ENCODE data around the gene HYKK. TPM values are rescaled to one million over a fixed set of nuclear protein-coding genes. Genes with fewer than 3 reads are reported as not detected.

Gene HYKK
- total RNA-seq, 1 experiment from 2014 or later: 3.1 TPM

- TF ChIP-seq ZNF425 (CRISPR knock-in tag; conservative IDR thresholded peaks at IDR 0.05) (no peak), ZNF281 (CRISPR knock-in tag; IDR thresholded peaks at IDR 0.05) (no peak), KAT7 (CRISPR knock-in tag; IDR thresholded peaks at IDR 0.05; ENCODE audit: borderline replicate concordance) (no peak), SP1 (CRISPR knock-in tag; conservative IDR thresholded peaks at IDR 0.05) (peak; percentile 71), GABPB1 (CRISPR knock-in tag; IDR thresholded peaks at IDR 0.05) (no peak), RELA (CRISPR knock-in tag; IDR thresholded peaks at IDR 0.05; ENCODE audit: borderline replicate concordance) (no peak), USF2 (CRISPR knock-in tag; IDR thresholded peaks at IDR 0.05) (no peak), AR (CRISPR knock-in tag; IDR thresholded peaks at IDR 0.05) (no peak), OVOL2 (CRISPR knock-in tag; IDR thresholded peaks at IDR 0.05; ENCODE audit: borderline replicate concordance) (no peak), AFF4 (CRISPR knock-in tag; IDR thresholded peaks at IDR 0.05; ENCODE audit: borderline replicate concordance) (no peak), MXD4 (CRISPR knock-in tag; IDR thresholded peaks at IDR 0.05; ENCODE audit: borderline replicate concordance) (no peak), IRF2 (CRISPR knock-in tag; IDR thresholded peaks at IDR 0.05; ENCODE audit: borderline replicate concordance, low read depth) (no peak), PREB (CRISPR knock-in tag; IDR thresholded peaks at IDR 0.05; ENCODE audit: borderline replicate concordance) (no peak), SMAD4 (CRISPR knock-in tag; IDR thresholded peaks at IDR 0.05) (no peak), TCF7 (CRISPR knock-in tag; IDR thresholded peaks at IDR 0.05; ENCODE audit: low read depth) (no peak), ZBTB43 (CRISPR knock-in tag; IDR thresholded peaks at IDR 0.05) (no peak), CTCF (IDR thresholded peaks at IDR 0.05) (no peak), HMGXB4 (CRISPR knock-in tag; IDR thresholded peaks at IDR 0.05) (no peak)
These were observed 57.9 kb downstream of the HYKK start, which contains the start of gene CHRNA5 (continued) for GRCh38 chr15:78565097-78565950.

Measured in WTC11 (cell line).